ENCODE data around the gene APOA1.
A peak's percentile ranks its signal among the peaks of the same experiment; 100 is the strongest.

Gene APOA1

DNA sequence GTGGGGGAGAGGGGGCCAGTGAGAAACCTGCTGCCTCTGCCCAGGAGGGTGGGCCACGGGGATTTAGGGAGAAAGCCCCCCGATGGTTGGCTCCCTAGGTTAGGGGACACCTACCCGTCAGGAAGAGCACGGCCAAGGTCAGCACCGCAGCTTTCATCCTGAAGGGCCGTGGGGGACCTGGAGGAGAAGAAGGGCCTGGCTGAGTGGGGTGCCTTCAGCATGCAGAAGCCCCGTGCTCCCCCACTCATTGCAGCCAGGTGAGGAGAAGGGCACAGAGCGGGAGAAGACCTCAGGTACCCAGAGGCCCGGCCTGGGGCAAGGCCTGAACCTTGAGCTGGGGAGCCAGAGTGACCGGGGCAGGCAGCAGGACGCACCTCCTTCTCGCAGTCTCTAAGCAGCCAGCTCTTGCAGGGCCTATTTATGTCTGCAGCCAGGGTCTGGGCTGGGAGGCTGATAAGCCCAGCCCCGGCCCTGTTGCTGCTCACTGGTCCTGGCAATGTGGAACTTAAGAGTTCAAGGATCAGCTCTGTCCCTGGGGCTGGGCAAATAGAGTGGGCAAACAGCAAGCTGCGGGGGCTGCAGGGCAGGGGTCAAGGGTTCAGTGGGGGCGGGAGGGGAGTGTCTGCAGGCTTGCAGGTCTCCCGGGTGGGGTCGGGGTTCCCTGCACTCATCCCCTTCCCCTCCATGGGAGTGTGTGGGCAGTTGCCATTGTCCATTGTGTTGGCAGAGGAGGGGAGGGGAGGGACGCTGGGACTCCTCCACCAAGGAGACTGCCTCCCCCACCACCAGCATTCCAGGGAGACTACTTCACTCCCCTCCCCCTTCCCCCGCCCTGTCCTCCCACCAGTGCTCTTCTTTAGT lies at the start of gene APOA1:
Gene APOA1, minus strand, starts transcription at position 392 of the 861 bp plus-strand sequence. Its CDS starts 235 bp downstream, at position 157.
- Mint-ChIP-seq H3K9me3 (no peaks in the 10 kb centered on the region), H3K36me3 (ENCODE audit: low read depth) (no peaks in the 10 kb centered on the region), H3K4me3 (no peak within 1 kb of the TSS), H3K27ac (no peak within 1 kb of the TSS), H3K27me3 (no peaks in the 10 kb centered on the region), H3K4me1 (ENCODE audit: low read depth) (peaks cover 13% of the 10 kb centered on the region)

DNA sequence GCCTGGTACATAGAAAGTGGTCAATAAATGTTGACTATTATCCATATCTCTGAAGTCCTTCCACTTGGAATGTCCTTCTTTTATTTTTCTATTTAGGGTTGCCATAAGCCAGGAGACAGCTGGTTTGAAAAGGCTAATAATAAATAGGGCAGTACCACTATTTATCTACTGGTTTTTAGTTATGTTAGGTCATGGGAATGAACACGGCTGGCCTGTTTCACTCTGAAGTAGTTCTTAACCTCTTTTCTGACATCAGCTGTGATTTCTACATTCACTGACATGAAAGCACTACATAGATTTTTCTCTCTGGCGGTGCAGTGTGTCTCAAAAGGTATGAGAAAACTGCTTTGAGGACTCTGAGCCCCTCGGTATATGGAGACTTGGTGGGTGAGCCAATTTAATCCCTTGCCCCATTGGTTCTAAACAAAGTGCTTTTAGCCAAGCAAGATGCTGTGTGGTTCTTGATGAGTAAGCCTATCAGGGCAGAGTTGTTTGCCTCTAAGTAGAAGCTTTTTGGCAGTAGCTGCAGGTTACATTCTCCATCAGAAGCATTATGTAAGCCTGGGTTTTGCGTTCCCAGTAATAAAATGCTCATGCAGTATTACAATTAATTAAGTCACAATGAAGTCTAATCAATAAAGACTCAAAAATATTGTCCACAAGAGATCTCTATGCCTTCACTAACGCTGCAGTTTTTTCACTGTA lies 48.7 kb upstream of the APOA1 start:
- H3K4me1 Mint-ChIP-seq (ENCODE audit: low read depth) = peaks cover 37% of the 10 kb centered on the region
- H3K36me3 Mint-ChIP-seq (ENCODE audit: low read depth) = peaks cover 17% of the 10 kb centered on the region
- H3K27ac Mint-ChIP-seq = no peak overlapping the region

DNA sequence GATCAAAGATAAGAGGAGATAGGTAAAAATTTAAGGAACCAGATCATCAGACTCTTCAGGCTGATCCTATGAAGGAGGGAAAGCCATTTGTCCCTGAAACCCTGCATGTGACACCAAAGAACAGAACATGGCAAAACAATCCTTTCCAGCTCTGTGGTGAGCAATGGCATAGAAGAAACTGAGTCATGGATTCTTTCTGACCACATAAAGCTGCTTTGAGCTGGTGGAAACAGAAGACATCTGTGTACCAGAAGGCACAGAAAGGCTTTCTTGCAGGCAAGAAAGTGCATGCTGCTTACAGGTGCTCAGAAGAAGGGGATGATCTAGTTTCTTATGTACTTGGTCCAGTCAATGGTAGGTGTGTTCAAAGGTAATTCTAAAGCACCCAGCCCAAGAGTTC lies 45.0 kb upstream of the APOA1 start:
- Mint-ChIP-seq H3K4me1 (ENCODE audit: low read depth) (peaks cover 34% of the 10 kb centered on the region), H3K36me3 (ENCODE audit: low read depth) (peaks cover 18% of the 10 kb centered on the region), H3K4me3 (no peak overlapping the region), H3K9me3 (no peaks in the 10 kb centered on the region), H3K27me3 (no peaks in the 10 kb centered on the region), H3K27ac (peak overlapping the region; percentile 50)

More for the DNA sequence above, 48.7 kb upstream of the APOA1 start:
- no peaks in the 10 kb centered on the region for H3K27me3 Mint-ChIP-seq
- no peak overlapping the region for H3K4me3 Mint-ChIP-seq
- no peaks in the 10 kb centered on the region for H3K9me3 Mint-ChIP-seq

DNA sequence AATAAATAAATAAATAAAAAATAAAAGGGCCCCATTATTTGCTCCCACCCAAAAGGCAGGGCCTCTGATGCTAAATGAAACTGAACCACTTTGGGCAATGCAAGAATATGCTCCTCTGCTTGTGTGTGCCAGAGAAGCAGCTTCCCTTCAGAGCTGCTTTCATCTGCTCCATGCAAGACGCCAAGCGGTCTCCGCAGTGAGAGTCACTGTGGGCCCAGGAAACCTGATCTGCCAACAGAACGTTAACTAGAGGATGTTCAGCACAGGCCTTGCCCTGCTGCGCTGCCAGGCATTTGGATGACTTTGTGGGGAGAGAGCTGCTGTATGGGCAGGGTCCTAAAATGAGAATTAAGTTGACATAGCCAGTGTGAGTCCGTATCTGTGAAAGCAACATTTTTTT lies 43.7 kb upstream of the APOA1 start:
- Mint-ChIP-seq H3K9me3 (no peaks in the 10 kb centered on the region), H3K27me3 (no peaks in the 10 kb centered on the region), H3K4me1 (ENCODE audit: low read depth) (peaks cover 34% of the 10 kb centered on the region), H3K27ac (peak overlapping the region; percentile 28), H3K4me3 (no peak overlapping the region), H3K36me3 (ENCODE audit: low read depth) (peaks cover 16% of the 10 kb centered on the region)

DNA sequence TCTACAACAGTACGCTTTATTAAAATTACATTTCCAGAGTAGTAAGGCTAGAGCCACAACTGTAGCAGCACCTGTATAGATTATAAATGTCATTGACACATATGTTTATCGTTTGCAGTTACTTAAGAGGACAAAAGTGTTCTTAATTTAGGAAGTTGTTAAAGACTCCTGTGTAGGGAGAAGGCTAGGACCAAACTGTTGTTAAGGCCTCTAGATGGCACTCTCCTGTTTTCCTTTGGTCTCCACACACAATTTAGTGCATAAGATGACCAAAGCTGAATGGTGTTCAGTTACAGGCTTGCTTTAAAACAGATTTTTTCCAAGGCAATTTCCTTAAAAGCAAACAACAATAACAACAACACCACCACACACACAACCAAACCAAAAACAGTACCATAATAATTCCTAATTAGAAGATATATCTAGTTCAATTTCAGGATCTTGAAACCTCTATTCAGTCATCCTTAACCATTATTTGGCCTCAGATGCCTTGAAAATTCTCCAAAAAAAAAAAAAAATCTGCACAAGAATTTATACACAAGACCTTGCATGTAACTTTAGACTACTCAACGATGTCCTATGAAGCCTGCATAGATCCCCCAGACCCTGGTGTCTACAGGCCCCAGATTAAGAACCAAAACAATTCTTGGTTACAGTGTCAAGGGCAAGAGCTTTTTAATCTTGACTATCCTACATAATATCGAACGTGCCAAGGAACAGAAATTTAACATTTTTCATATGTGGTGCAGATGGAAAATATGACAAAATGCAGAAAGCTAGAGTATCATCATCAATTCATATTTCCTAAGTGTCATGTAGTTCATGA lies 42.6 kb upstream of the APOA1 start:
- Mint-ChIP-seq H3K4me3 (no peak overlapping the region), H3K27ac (peak overlapping the region; percentile 23), H3K36me3 (ENCODE audit: low read depth) (peaks cover 26% of the 10 kb centered on the region), H3K27me3 (no peaks in the 10 kb centered on the region), H3K9me3 (no peaks in the 10 kb centered on the region), H3K4me1 (ENCODE audit: low read depth) (peaks cover 34% of the 10 kb centered on the region)

DNA sequence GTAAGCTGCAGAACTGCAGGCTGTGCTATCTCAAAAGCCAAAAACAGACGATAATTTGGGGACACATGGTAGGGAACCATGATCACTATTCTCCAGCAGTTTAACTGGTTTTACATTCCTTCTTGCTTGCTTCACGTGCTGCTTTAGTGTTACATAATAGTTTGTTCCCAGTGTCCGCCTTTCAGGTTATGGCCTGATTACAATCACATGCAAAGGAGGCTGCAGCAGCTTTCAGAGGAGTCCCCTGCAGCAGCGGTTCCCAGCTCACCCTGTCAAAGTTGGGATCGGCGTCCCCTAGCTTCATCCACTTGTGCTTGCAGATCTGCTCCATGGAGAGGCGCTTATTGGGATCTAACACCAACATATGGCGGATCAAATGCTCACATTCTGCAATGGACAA lies 39.2 kb upstream of the APOA1 start:
- H3K36me3 Mint-ChIP-seq (ENCODE audit: low read depth) = peaks cover 48% of the 10 kb centered on the region
- no peak overlapping the region for H3K27ac Mint-ChIP-seq
- H3K27me3 Mint-ChIP-seq = no peaks in the 10 kb centered on the region
- no peaks in the 10 kb centered on the region for H3K9me3 Mint-ChIP-seq
- H3K4me1 Mint-ChIP-seq (ENCODE audit: low read depth) = peaks cover 16% of the 10 kb centered on the region
- no peak overlapping the region for H3K4me3 Mint-ChIP-seq

DNA sequence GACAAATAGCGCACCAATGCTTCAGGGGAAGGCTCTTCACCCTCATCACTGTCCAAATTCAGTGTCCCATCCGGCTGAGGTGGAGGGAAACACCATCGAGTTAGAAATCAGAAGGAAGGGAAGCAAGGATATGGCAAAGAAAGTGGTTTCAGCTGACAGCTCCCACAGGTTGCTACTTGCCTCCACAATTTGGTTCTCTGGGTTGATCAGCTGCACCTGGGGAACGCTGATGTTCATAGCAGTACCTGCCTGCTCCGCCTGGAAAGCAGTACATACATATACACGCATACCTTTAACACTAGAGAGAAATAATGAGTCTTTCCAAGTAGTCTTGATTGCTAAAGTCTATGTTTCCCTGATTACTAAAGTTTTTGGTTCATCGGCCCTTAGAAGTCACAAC lies 37.8 kb upstream of the APOA1 start:
- Mint-ChIP-seq H3K27ac (no peak overlapping the region), H3K4me1 (ENCODE audit: low read depth) (peaks cover 5% of the 10 kb centered on the region), H3K27me3 (no peaks in the 10 kb centered on the region), H3K9me3 (no peaks in the 10 kb centered on the region), H3K4me3 (no peak overlapping the region), H3K36me3 (ENCODE audit: low read depth) (peaks cover 49% of the 10 kb centered on the region)

DNA sequence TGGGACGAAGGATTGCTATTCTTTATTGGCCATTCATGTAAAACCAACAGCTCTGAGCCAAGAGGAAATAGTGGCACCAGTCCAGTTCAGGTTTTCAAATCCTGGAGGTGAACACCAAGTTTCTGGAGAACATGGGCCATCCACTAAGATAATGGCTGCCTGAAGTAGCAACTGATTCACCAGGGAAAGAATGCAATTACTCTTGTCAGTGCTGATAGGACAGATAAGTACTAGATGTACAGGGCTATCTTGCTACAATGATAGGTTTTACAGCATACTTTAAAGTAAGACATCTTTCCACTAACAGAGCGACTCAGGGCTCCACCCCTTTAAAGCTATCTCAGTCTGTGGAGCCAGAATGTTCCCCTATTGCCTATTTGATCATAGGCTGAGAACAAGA lies 36.8 kb upstream of the APOA1 start:
- peaks cover 53% of the 10 kb centered on the region for H3K36me3 Mint-ChIP-seq (ENCODE audit: low read depth)
- no peak overlapping the region for H3K27ac Mint-ChIP-seq

DNA sequence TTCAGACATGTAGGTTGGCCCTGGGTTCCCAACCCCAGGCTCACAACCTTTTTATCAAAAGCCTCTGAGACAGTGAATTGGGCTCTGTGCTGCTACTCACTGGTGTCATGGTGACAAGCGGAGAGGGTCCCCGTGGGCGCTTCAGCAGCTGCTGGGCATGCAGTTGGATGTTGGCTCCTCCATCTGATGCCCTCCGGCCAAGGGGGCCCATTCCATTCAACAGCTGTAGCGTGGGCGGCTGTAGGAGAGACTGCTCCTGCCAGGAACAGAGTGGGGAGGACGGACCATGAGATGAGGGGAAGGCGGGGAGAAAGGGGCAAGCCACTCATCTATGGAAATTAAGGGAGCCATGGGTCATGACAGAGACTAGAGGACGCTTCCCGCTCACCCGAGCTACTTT lies 36.0 kb upstream of the APOA1 start:
- Mint-ChIP-seq H3K4me1 (ENCODE audit: low read depth) (peaks cover 6% of the 10 kb centered on the region), H3K27me3 (no peaks in the 10 kb centered on the region), H3K36me3 (ENCODE audit: low read depth) (peaks cover 54% of the 10 kb centered on the region), H3K9me3 (no peaks in the 10 kb centered on the region), H3K27ac (no peak overlapping the region), H3K4me3 (no peak overlapping the region)

More for the DNA sequence above, 36.8 kb upstream of the APOA1 start:
- H3K4me3 Mint-ChIP-seq = no peak overlapping the region
- no peaks in the 10 kb centered on the region for H3K27me3 Mint-ChIP-seq
- H3K4me1 Mint-ChIP-seq (ENCODE audit: low read depth) = peaks cover 6% of the 10 kb centered on the region
- H3K9me3 Mint-ChIP-seq = no peaks in the 10 kb centered on the region

DNA sequence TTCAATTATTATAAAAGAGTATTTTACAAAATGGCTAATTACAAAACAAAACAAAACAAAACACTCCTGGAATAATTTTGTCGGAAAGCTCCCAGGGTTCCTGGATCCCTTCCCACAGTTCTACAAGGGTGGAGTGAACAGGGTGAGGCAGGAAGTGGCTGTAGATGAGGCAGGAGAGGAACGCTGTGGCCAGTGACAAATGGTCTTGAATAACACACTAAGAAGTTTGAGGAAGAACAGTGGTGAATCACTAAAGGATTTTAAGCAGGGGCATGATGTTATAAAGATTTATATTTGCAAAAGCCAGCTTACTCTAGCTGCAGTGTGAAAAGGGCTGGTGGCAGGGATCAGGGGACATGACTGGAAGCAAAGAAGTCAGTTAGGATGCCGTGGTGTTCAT lies 33.8 kb upstream of the APOA1 start:
- no peaks in the 10 kb centered on the region for H3K27me3 Mint-ChIP-seq
- H3K4me1 Mint-ChIP-seq (ENCODE audit: low read depth) = peaks cover 6% of the 10 kb centered on the region
- no peaks in the 10 kb centered on the region for H3K9me3 Mint-ChIP-seq
- H3K36me3 Mint-ChIP-seq (ENCODE audit: low read depth) = peaks cover 69% of the 10 kb centered on the region
- H3K27ac Mint-ChIP-seq = peak overlapping the region; percentile 19
- no peak overlapping the region for H3K4me3 Mint-ChIP-seq

DNA sequence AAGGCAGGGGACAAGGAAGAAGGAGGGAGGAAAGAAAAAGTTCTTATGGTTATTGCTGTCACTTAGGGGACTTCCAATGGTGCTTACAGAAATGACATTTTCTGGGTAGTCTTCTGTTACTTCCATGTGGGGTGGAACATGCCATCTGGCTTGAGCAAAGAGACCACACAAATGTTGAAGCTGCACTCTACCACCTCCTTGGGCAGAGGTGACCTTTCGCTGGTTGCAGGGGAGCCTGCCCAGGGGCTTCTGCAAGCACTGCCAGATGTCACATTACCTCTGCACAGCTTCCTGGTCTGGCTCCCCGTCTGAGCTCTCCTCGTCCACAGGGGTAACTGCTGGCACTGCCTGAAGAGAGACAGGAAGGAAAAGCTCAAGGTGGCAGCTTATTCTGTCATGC lies 32.6 kb upstream of the APOA1 start:
- H3K27me3 Mint-ChIP-seq = no peaks in the 10 kb centered on the region
- H3K27ac Mint-ChIP-seq = no peak overlapping the region
- peaks cover 67% of the 10 kb centered on the region for H3K36me3 Mint-ChIP-seq (ENCODE audit: low read depth)
- H3K4me1 Mint-ChIP-seq (ENCODE audit: low read depth) = peaks cover 6% of the 10 kb centered on the region
- H3K4me3 Mint-ChIP-seq = no peak overlapping the region
- no peaks in the 10 kb centered on the region for H3K9me3 Mint-ChIP-seq

DNA sequence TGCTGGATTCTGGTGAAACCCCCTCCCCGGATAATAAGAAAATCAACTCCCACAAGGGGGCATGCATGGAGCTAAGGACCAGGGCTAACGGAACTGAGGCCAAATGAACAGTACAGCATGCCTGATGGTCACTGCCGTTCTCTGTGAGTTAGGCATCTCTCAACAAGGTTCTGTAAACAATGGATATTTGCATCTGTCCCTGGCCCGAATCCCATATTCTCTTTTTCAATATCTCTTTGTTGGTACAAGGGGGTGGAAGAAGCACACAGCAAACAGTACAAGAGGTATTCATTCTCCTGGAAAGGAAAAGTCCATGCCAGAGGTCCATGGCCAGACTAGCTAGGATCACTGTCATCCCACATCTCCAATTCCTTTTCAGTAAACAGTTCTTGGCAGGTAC lies 32.2 kb upstream of the APOA1 start:
- Mint-ChIP-seq H3K36me3 (ENCODE audit: low read depth) (peaks cover 64% of the 10 kb centered on the region), H3K27me3 (no peaks in the 10 kb centered on the region), H3K9me3 (no peaks in the 10 kb centered on the region), H3K4me1 (ENCODE audit: low read depth) (peaks cover 6% of the 10 kb centered on the region), H3K4me3 (no peak overlapping the region), H3K27ac (no peak overlapping the region)

DNA sequence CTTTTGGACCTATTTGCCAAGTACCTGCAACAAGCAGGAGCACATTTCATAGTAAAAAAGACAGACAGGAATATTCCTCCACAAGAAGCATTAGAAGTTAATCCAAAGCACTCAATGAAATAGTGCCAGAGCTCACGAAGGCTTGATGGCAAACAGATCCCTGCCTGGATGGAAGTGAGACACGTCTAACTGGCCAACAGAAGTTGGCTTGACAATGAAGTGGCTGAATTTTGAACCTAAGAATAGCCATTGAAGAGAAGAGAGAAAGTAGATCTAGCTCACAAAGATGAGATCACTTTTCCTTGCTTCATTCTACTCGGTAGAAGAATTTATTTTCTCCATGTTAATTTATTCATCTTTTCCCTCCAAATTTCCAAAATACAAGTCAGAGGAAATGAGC lies 30.6 kb upstream of the APOA1 start:
- Mint-ChIP-seq H3K9me3 (no peaks in the 10 kb centered on the region), H3K4me3 (no peak overlapping the region), H3K4me1 (ENCODE audit: low read depth) (peaks cover 6% of the 10 kb centered on the region), H3K27me3 (no peaks in the 10 kb centered on the region), H3K36me3 (ENCODE audit: low read depth) (peaks cover 60% of the 10 kb centered on the region), H3K27ac (no peak overlapping the region)

DNA sequence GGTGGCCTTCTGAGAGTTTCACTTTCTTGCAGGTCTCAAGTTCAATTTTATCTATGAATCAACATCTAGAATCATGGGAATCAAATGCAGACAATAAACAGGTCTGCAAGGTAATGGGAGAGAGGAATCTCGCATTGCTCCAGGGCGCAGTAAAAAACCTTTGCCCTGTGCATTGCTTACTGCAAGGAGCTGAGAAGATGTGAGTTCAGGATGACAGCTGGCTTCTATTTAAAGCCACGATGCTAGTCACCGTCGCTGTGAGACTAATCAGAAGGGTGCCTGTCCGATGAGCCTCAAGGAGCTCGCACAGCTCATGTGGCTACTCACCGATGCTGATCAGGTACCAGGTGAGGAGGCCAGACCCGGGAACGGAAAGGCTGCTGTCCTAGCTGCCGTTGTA lies 30.2 kb upstream of the APOA1 start:
- Mint-ChIP-seq H3K27me3 (no peaks in the 10 kb centered on the region), H3K4me1 (ENCODE audit: low read depth) (peaks cover 6% of the 10 kb centered on the region), H3K27ac (no peak overlapping the region)

More for the DNA sequence above, 30.2 kb upstream of the APOA1 start:
- Mint-ChIP-seq H3K9me3 (no peaks in the 10 kb centered on the region), H3K36me3 (ENCODE audit: low read depth) (peaks cover 56% of the 10 kb centered on the region), H3K4me3 (no peak overlapping the region)
